Measurements from ENCODE around the gene SEPTIN11.

SEPTIN11 gene

DNA sequence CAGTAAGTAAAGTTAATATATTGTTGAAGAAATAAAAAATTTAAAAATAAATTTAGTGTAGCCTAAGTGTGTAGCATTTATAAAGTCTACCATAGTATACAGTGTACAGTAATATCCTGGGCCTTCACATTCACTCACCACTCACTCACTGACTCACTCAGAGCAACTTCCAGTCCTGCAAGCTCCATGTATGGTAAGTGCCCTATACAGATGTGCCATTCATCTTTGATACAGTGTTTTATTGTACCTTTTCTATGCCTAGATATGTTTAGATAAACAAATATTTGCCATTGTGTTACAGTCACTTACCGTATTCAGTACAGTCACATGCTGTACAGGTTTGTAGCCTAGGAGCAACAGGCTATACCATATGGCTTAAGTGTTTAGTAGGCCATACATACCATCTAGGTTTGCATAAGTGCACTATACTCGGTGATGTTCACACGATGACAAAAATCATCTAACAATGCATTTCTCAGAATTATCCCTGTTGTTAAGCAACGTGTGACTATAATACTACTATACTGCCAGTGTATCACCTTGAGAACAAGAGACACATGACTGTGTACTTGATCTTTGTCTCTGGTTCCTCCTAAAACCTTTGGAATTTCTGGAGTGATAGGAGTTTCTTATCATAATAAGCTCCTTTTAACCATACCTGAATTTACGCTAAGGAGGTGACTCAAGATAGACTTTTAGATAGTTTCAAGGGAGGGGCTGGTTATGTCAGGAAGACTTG, 25.8 kb upstream of the SEPTIN11 start:
- TF ChIP-seq, protein P1, sequence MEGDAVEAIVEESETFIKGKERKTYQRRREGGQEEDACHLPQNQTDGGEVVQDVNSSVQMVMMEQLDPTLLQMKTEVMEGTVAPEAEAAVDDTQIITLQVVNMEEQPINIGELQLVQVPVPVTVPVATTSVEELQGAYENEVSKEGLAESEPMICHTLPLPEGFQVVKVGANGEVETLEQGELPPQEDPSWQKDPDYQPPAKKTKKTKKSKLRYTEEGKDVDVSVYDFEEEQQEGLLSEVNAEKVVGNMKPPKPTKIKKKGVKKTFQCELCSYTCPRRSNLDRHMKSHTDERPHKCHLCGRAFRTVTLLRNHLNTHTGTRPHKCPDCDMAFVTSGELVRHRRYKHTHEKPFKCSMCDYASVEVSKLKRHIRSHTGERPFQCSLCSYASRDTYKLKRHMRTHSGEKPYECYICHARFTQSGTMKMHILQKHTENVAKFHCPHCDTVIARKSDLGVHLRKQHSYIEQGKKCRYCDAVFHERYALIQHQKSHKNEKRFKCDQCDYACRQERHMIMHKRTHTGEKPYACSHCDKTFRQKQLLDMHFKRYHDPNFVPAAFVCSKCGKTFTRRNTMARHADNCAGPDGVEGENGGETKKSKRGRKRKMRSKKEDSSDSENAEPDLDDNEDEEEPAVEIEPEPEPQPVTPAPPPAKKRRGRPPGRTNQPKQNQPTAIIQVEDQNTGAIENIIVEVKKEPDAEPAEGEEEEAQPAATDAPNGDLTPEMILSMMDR (conservative IDR thresholded peaks at IDR 0.05; ENCODE audit: low read depth, low read length): no peak
- H3K4me3 ChIP-seq (ENCODE audit: low read depth, low read length): no peak overlapping the region

DNA sequence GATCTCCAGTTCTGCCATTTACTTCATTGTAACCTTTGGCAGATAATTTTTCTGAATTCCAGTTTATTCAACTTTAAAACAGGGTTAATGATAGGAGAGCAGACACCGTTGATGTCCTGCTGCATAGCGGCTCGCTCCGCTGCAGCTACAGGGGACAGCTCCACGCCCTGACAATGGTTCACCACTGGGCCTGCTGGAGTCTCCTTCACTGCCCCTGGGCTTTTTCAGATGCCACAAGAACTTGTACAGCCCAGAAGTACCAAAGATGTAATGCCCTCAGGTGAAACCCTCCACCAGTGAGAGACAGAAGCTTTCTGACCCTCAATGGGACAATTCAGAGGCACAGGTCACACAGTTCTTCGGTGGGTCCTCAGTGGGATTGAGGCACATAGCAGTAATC, 22.7 kb upstream of the SEPTIN11 start:
- no peak for DNase-seq (ENCODE audit: low read depth)
- no peak overlapping the region for H3K4me3 ChIP-seq (ENCODE audit: low read depth, low read length)
- TF ChIP-seq, protein P1 (conservative IDR thresholded peaks at IDR 0.05; ENCODE audit: low read depth, low read length): no peak

More for the DNA sequence above, 25.8 kb upstream of the SEPTIN11 start:
- no peak for DNase-seq (ENCODE audit: low read depth)

DNA sequence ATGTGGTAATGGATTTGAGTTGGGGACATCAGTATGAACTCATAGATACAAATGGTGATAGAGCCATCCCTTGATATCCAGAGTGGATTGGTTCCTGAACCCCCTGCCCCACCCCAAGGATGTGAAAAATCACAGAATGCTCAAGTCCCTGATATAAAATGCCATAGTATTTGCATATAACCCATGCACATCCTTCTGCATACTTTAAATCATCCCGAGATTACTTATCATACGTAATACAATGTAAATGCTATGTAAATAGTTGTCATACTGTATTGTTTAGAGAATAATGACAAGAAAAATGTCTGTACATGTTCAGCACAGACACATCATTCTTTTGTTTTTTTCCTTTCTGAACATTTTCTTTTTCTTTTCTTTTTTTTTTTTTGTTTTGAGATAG, 18.9 kb upstream of the SEPTIN11 start:
- no peak overlapping the region for H3K4me3 ChIP-seq (ENCODE audit: low read depth, low read length)
- DNase-seq (ENCODE audit: low read depth): no peak
- TF ChIP-seq, protein P1 (conservative IDR thresholded peaks at IDR 0.05; ENCODE audit: low read depth, low read length): no peak

DNA sequence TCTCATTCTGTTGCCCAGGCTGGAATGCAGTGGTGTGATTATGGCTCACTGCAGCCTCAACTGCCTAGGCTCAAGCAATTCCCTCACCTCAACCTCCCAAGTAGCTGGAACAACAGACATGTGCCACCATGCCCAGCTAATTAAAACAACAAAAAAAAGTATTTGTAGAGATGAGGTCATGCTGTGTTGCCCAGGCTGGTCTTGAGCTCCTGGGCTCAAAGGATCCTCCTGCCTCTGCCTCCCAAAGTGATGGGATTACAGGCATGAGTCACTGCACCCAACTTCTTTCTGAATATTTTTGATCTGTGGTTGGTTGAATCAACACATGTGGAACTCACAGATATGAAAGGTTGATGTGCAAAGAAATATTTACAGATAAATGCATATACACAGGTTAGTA, 18.5 kb upstream of the SEPTIN11 start:
- TF ChIP-seq, protein P1 (conservative IDR thresholded peaks at IDR 0.05; ENCODE audit: low read depth, low read length): no peak
- no peak overlapping the region for H3K4me3 ChIP-seq (ENCODE audit: low read depth, low read length)
- no peak for DNase-seq (ENCODE audit: low read depth)

DNA sequence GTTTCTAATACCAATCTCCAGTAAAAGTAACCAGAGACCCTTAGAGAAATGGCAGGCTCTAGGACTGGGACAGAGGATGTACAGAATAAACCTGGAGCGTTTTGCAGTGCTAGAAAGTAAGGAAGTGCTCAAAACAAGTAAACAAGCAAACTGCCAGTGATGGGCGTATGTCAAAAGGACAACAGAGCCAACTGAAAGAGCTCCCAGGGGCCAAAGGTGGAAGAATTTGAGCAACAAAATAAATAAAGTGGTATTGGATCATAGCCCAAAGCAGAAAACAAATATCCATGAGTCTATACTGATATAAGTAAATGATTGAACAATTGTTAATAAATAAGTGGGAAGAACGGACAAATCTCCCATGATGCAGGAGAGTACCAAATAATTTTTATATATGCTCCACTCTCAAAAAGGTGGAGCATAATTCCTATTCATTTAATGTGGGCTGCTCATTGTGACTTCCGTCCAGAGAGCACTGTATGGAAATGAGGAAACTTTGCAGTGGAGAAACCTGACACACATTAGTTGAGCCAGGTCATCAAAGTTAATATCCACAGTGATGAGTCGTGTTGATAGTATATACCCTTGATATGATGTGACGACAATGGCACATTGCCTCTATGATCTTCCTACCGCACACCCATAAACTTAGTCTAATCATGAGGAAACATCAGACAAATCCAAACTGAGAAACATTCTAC, 17.8 kb upstream of the SEPTIN11 start:
- TF ChIP-seq, protein P1 (conservative IDR thresholded peaks at IDR 0.05; ENCODE audit: low read depth, low read length): no peak
- H3K4me3 ChIP-seq (ENCODE audit: low read depth, low read length): no peak overlapping the region
- no peak for DNase-seq (ENCODE audit: low read depth)

DNA sequence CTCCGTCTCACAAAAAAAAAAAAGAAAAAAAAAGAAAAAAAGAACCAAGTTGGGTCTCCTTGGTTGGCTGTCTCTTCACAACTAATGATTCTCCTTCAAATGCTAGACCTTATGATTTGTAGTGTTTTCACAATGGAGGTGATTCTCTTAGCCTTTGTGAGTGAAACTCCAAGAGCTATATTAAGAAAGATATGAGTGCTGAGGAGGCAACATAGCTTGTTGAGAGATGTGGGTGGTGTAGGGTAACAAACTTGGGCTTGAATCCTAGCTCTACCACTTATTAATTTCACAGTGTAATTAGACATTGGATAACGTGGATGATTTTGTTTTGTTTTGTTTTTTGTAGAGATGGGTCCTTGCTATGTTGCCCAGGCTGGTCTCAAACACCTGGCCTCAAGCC, 10.4 kb upstream of the SEPTIN11 start:
- no peak for DNase-seq (ENCODE audit: low read depth)
- TF ChIP-seq, protein P1 (conservative IDR thresholded peaks at IDR 0.05; ENCODE audit: low read depth, low read length): no peak
- H3K4me3 ChIP-seq (ENCODE audit: low read depth, low read length): no peak overlapping the region

Measured in choroid plexus epithelial cell (primary cell).